Colonic mucosa (tissue), 4 donors: Measurements from ENCODE around the gene ACER3. TPM values are rescaled to one million over a fixed set of nuclear protein-coding genes. Genes with fewer than 3 reads are reported as not detected.

ENCODE experiments used
- DNase-seq: peaks from one replicate; pipeline ENCODE4 v3.0.0-alpha.2; 2020
- H3K27ac ChIP-seq: fragments of 200-600 bp; one replicate; pipeline ENCODE4 v1.8.0; 2021
- H3K27me3 ChIP-seq: fragments of 200-600 bp; one replicate; pipeline ENCODE4 v1.8.0; 2021
- H3K36me3 ChIP-seq: fragments of 200-600 bp; one replicate; pipeline ENCODE4 v1.8.0; 2021
- H3K4me1 ChIP-seq: fragments of 200-600 bp; one replicate; pipeline ENCODE4 v1.8.0; 2021; ENCODE audit warnings: mild to moderate bottlenecking
- H3K4me3 ChIP-seq: fragments of 200-600 bp; one replicate; pipeline ENCODE4 v1.8.0; 2021
- H3K9ac ChIP-seq, 2 donors: one replicate each; pipeline ENCODE4 v1.7.0; 2013; ENCODE audit warnings: control low read depth in 2 of 2, low read depth in 2 of 2, low read length in 2 of 2
- H3K9me3 ChIP-seq: fragments of 200-600 bp; one replicate; pipeline ENCODE4 v1.8.0; 2021
- CTCF ChIP-seq: fragments of 200-600 bp; IDR thresholded peaks from one replicate; pipeline ENCODE4 v1.8.0; 2022; ENCODE audit warnings: antibody characterized with exemption, mild to moderate bottlenecking
- intact Hi-C: fragments of 100-400 bp; cut with DNase I; formaldehyde crosslinking; loops from one replicate; pipeline ENCODE4 v1.14.1; 2022
- total RNA-seq, 2 donors: library from RNA; stranded (reverse); fragmentation: NEBNext Ultra II Directional in 1 of 2; extraction: Animal tissue kit (Norgen Biotek cat#: 25700) in 1 of 2; gene quantifications; one replicate each; pipeline ENCODE4 v1.2.1, GENCODE V29; 2021
- donor health status: healthy.
- donor health status: DM: no; HTN: no; CAD: no.
- donor health status: DM: no; HTN: no; CAD: no.

The ACER3 gene
- total RNA-seq, 2 donors from 2014 or later = 25.0 to 36.4 TPM

DNA sequence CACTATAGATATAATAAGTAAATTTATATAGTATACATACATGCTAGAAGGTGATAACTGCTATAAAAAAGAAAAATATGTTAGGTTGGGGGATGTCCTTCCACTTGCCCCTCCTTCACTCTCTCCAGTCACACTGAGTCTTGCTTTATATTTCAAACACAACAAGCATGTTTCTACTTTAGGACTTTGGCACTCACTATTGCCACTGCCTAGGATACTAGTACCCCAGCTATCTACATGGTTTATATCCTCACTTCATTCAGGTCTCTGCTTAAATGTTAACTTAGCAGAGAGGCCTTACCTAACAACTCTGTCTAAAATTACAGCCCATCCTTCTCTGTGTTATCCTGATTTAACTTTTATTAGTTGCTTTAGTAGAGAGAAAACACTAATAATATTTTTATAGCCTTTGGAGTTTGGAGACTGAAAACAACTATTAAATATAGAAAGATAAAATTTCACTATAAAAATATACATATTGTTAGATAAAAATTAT lies 134.4 kb downstream of the ACER3 start:
- intact Hi-C loops = no loop called here
- Histone ChIP-seq H3K4me1 (peaks cover 4% of the 10 kb centered on the region), H3K9me3 (no peaks in the 10 kb centered on the region), H3K36me3 (no peaks in the 10 kb centered on the region), H3K9ac (no peak overlapping the region), H3K4me3 (no peak overlapping the region), H3K27me3 (no peaks in the 10 kb centered on the region), H3K27ac (no peak overlapping the region)
- no peak for TF ChIP-seq CTCF
- DNase-seq = no peak

GRCh38 chr11:76997512-76997911 lies 136.8 kb downstream of the ACER3 start:
- Histone ChIP-seq H3K9me3 (no peaks in the 10 kb centered on the region), H3K27me3 (no peaks in the 10 kb centered on the region), H3K4me3 (no peak overlapping the region), H3K36me3 (no peaks in the 10 kb centered on the region), H3K4me1 (no peaks in the 10 kb centered on the region), H3K27ac (no peak overlapping the region), H3K9ac (no peak overlapping the region)
- no peak for TF ChIP-seq CTCF
- no peak for DNase-seq
- intact Hi-C loops = no loop called here

DNA sequence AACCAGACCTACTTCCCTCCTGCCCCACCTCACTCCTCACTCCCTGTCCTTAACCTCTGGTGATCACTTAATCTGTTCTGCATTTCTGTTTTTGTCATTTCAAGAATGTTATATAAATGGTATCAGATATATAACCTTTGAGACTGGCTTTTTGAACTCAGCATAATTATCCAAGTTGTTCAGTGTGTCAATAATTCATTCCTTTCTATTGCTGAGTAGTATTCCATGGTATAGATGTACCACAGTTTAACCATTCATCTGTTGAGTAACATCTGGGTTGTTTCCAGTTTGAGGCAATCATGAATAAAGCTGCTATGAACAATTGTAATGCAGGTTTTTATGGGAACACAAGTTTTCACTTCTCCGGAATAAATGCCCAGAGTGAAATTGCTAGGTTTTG lies 138.9 kb downstream of the ACER3 start:
- no peak overlapping the region for H3K27ac ChIP-seq
- H3K9ac ChIP-seq = no peak overlapping the region
- no peak for DNase-seq
- no peak overlapping the region for H3K4me3 ChIP-seq
- intact Hi-C loops = no loop called here
- no peaks in the 10 kb centered on the region for H3K9me3 ChIP-seq
- H3K4me1 ChIP-seq = no peaks in the 10 kb centered on the region
- TF ChIP-seq CTCF = no peak
- H3K36me3 ChIP-seq = no peaks in the 10 kb centered on the region
- no peaks in the 10 kb centered on the region for H3K27me3 ChIP-seq

GRCh38 chr11:77001613-77002012 lies 140.9 kb downstream of the ACER3 start:
- intact Hi-C loops = no loop called here
- Histone ChIP-seq H3K4me3 (no peak overlapping the region), H3K27ac (peak overlapping the region; percentile 53), H3K27me3 (no peaks in the 10 kb centered on the region), H3K9me3 (no peaks in the 10 kb centered on the region), H3K9ac (no peak overlapping the region), H3K4me1 (no peaks in the 10 kb centered on the region), H3K36me3 (no peaks in the 10 kb centered on the region)
- no peak for TF ChIP-seq CTCF
- no peak for DNase-seq

- H3K36me3 ChIP-seq = no peaks in the 10 kb centered on the region
- DNase-seq = no peak
- H3K4me3 ChIP-seq = no peak overlapping the region
- no peaks in the 10 kb centered on the region for H3K27me3 ChIP-seq
- intact Hi-C loops = no loop called here
- H3K27ac ChIP-seq = no peak overlapping the region
- no peak for TF ChIP-seq CTCF
- H3K9ac ChIP-seq = no peak overlapping the region
- H3K9me3 ChIP-seq = no peaks in the 10 kb centered on the region
- H3K4me1 ChIP-seq = no peaks in the 10 kb centered on the region
Observed at GRCh38 chr11:77002776-77003175, 142.1 kb downstream of the ACER3 start.

DNA sequence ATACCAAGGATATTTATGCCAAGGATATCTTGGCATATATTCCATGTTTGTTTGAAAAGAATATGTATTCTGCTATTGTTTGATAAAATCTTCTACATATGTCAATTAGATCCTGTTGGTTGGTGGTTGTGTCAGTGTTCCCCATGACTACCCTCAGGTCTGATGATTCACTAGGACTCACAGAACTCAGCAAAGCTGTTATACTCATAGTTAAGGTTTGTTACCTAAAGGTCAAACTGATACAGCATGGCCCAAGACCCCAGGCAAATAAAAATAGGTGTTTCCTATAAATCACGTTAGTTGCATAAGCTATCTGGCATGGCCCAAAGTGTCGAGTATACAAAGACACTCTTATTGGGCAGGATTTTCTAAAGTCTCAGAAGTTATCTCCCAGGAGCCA lies 143.2 kb downstream of the ACER3 start:
- DNase-seq = no peak
- no peaks in the 10 kb centered on the region for H3K27me3 ChIP-seq
- H3K27ac ChIP-seq = no peak overlapping the region
- no peaks in the 10 kb centered on the region for H3K4me1 ChIP-seq
- H3K36me3 ChIP-seq = no peaks in the 10 kb centered on the region
- H3K9ac ChIP-seq = no peak overlapping the region
- intact Hi-C loops = no loop called here
- no peak overlapping the region for H3K4me3 ChIP-seq
- H3K9me3 ChIP-seq = no peaks in the 10 kb centered on the region
- no peak for TF ChIP-seq CTCF
